Activated CD4-positive, alpha-beta T cell treated with anti-CD3 and anti-CD28 coated beads, Interleukin-2, amount 10 ng/mL, durations not matched to agents 7 days and 5 days (primary cell): ENCODE results near the gene HPGD. TPM values are rescaled to one million over a fixed set of nuclear protein-coding genes. Genes with fewer than 3 reads are reported as not detected.

Source experiments
- CTCF ChIA-PET: fragments of 350-600 bp; sonication (Branson Sonifier 250); formaldehyde crosslinking; loops from one replicate; lab custom pipeline; 2021; ENCODE audit warnings: antibody characterized with exemption; lab: Charles Lee
- POLR2A ChIA-PET: fragments of 350-600 bp; sonication (Branson Sonifier 250); formaldehyde crosslinking; loops from one replicate; lab custom pipeline; 2021; ENCODE audit warnings: antibody characterized with exemption; lab: Charles Lee
- DNase-seq: peaks from one replicate; pipeline ENCODE4 v3.0.0-alpha.2; 2020
- H3K27ac Mint-ChIP-seq: one replicate; pipeline ENCODE4 v1.8.0; 2021; ENCODE audit warnings: mild to moderate bottlenecking, moderate library complexity, mixed read lengths
- H3K27me3 Mint-ChIP-seq: one replicate; pipeline ENCODE4 v1.8.0; 2021; ENCODE audit warnings: mixed read lengths
- H3K36me3 Mint-ChIP-seq: one replicate; pipeline ENCODE4 v1.8.0; 2021; ENCODE audit warnings: low read depth, mixed read lengths
- H3K4me1 Mint-ChIP-seq: one replicate; pipeline ENCODE4 v1.8.0; 2021; ENCODE audit warnings: mixed read lengths
- H3K4me3 Mint-ChIP-seq: one replicate; pipeline ENCODE4 v1.8.0; 2021; ENCODE audit warnings: mild to moderate bottlenecking, moderate library complexity, mixed read lengths
- H3K9me3 Mint-ChIP-seq: one replicate; pipeline ENCODE4 v1.8.0; 2021; ENCODE audit warnings: mixed read lengths
- total RNA-seq, 2 experiments: library from RNA; stranded (reverse); gene quantifications; one replicate each; pipeline ENCODE4 v1.2.3, GENCODE V29; 2021

HPGD gene
- total RNA-seq, 2 experiments from 2014 or later = 7.3 to 9.3 TPM

DNA sequence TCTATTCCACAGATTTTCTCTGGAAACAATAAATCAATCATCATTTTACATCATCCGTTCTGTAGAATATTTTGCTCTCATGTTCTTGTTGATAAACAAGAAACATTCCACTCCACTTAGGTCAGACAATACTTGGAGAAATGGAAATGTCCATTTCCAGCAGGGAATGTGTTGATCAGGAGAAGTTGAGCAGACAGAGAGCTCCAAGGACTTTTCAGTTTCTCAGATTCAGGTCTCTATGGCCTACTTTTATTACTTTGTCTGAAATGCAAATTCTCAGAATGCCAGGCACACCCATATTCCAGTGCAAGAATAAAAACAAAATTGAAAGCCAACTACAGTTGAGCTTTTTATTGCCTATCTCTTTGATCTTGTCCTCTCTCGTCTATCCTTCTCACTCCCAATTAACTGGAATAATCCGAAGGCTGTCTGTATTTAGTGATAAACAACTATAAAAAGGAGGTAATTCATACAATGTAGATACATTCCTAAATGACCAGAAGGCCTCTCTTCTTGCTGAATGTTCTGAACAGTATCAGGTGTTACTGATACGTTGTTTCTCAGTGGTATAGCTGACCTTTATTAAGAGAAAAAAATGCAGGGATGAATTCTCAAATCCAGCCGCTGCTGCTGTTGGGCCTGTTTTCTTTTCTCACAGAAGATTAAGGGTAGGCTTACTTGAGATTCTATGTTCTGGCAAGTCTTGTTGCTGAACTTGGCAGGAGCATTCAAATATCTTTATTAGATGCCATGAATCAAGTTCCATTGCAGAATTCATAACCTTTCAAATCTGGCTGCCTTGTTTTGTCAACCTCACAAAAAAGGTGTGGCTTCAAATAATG is 72.1 kb downstream of the HPGD start:
- Mint-ChIP-seq H3K4me3 (no peak overlapping the region), H3K27me3 (no peaks in the 10 kb centered on the region), H3K9me3 (no peaks in the 10 kb centered on the region), H3K36me3 (no peaks in the 10 kb centered on the region), H3K4me1 (no peaks in the 10 kb centered on the region), H3K27ac (no peak overlapping the region)
- no peak for DNase-seq
- CTCF ChIA-PET = no interaction called here
- POLR2A ChIA-PET = no interaction called here

DNA sequence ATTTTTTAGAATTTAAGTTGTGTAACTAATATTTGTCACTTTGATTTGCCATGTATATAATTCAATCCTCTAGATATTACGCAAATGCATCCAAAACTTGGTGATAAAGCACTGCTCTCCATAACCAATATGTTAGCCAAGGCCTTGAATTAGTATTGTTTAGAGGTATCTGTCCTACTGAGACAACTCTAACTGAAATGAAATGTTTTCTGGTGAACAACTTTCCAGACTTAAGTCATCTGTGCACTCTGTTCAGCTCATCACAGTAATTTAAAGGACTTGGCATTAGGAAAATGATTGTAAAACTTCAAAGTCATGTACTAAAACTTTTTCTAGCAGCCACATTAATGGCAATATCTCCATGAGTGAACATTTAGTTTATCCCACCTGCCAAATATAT is 73.1 kb downstream of the HPGD start:
- H3K4me1 Mint-ChIP-seq = no peaks in the 10 kb centered on the region
- no peak for DNase-seq
- no peak overlapping the region for H3K4me3 Mint-ChIP-seq
- H3K9me3 Mint-ChIP-seq = no peaks in the 10 kb centered on the region
- ChIA-PET POLR2A (no interaction called here), CTCF (no interaction called here)
- no peak overlapping the region for H3K27ac Mint-ChIP-seq
- no peaks in the 10 kb centered on the region for H3K36me3 Mint-ChIP-seq
- H3K27me3 Mint-ChIP-seq = no peaks in the 10 kb centered on the region

DNA sequence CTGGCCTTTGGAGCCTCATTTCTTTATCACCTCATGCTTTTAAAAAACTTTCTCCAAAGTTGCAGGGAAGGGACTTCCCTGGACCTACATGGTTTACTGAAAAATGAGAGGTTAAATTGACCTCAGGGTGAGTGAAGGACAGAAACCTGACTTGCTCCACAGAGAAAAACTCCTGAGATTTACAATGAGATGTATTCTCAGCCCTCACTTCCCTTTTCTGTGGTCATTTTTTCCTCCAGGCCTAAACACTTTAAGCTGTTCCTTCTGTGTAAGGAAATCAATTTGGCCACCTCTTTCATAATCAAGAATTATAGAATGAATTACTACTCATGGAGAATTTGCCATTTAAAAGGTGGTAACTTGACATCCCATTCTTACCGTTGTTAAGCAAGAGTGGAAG is 77.9 kb downstream of the HPGD start:
- no peak overlapping the region for H3K4me3 Mint-ChIP-seq
- no peak overlapping the region for H3K27ac Mint-ChIP-seq
- POLR2A ChIA-PET = no interaction called here
- CTCF ChIA-PET = no interaction called here
- no peaks in the 10 kb centered on the region for H3K9me3 Mint-ChIP-seq
- no peaks in the 10 kb centered on the region for H3K36me3 Mint-ChIP-seq
- DNase-seq = no peak
- no peaks in the 10 kb centered on the region for H3K27me3 Mint-ChIP-seq
- H3K4me1 Mint-ChIP-seq = no peaks in the 10 kb centered on the region

Other genes with a start within 250 kb of the HPGD start
- gene FBXO8, start 238.8 kb downstream of the HPGD start, total RNA-seq = 10 to 100 TPM; 19.8 to 22.0 TPM
- gene CEP44, start 238.6 kb downstream of the HPGD start, total RNA-seq = 10 to 100 TPM; 21.7 to 24.2 TPM